T-cell (primary cell): ENCODE data around the gene BRD1. TPM values are rescaled to one million over a fixed set of nuclear protein-coding genes. Genes with fewer than 3 reads are reported as not detected.

Experiments
- ATAC-seq, 4 experiments: fragments of 200-7000 bp in 3 of 4; fragments of 150-1000 bp in 1 of 4; cut with Tn5 transposase; replicated peaks in 1 of 4; 1 replicate in 3 of 4; 2 replicates in 1 of 4; pipeline ENCODE4 v1.10.0; 2021; ENCODE audit warnings: moderate library complexity in 3 of 4, mild to moderate bottlenecking in 2 of 4, moderate number of reproducible peaks in 1 of 4
- CTCF ChIA-PET, 2 donors: fragments of 300-600 bp; sonication (Branson Sonifier 250); formaldehyde crosslinking; loops; one replicate each; lab custom pipeline; 2022; ENCODE audit warnings: antibody characterized with exemption in 2 of 2; lab: Charles Lee
- POLR2A ChIA-PET, 2 donors: fragments of 300-600 bp; sonication (Branson Sonifier 250); formaldehyde crosslinking; loops; one replicate each; lab custom pipeline; 2022; ENCODE audit warnings: antibody characterized with exemption in 2 of 2; lab: Charles Lee
- DNase-seq, 35 experiments: peaks; one replicate each; pipeline versions ENCODE4 v3.0.0 to v3.0.0-alpha.2; 2013 to 2023
- H3K27ac ChIP-seq: one replicate; pipeline ENCODE4 v1.5.1; 2013; ENCODE audit warnings: low read length
- H3K27me3 ChIP-seq, 2 experiments: replicated peaks in 1 of 2; 1 replicate in 1 of 2; 2 replicates in 1 of 2; pipeline versions ENCODE4 v1.6.1 to v1.7.0; 2013; ENCODE audit warnings: low read length in 1 of 2, mixed read lengths in 1 of 2; ENCODE audit not compliant: control insufficient read depth in 2 of 2, insufficient read depth in 2 of 2; ENCODE audit errors: extremely low read depth in 1 of 2
- H3K36me3 ChIP-seq, 2 donors: 1 replicate in 1 of 2; 2 replicates in 1 of 2; pipeline versions ENCODE4 v1.6.1 to v1.7.0; 2013; ENCODE audit warnings: low read length in 1 of 2; ENCODE audit not compliant: control insufficient read depth in 2 of 2, insufficient read depth in 1 of 2; ENCODE audit errors: extremely low read depth in 1 of 2
- H3K4me1 ChIP-seq, 2 experiments: 1 replicate in 1 of 2; 2 replicates in 1 of 2; pipeline versions ENCODE4 v1.6.1 to v1.7.0; 2013; ENCODE audit warnings: low read length in 2 of 2, mixed read lengths in 1 of 2; ENCODE audit not compliant: insufficient read depth in 2 of 2, control insufficient read depth in 1 of 2; ENCODE audit errors: extremely low read depth in 1 of 2
- H3K4me3 ChIP-seq, 2 donors: 1 replicate in 1 of 2; 2 replicates in 1 of 2; pipeline versions ENCODE4 v1.5.1 to v1.7.0; 2013; ENCODE audit warnings: mild to moderate bottlenecking in 2 of 2, low read length in 1 of 2, moderate library complexity in 1 of 2; ENCODE audit not compliant: control insufficient read depth in 1 of 2; ENCODE audit errors: extremely low read depth in 1 of 2
- H3K9me3 ChIP-seq: 2 replicates; pipeline ENCODE4 v1.7.0; 2013
- H3K27ac Mint-ChIP-seq, 2 donors: one replicate each; pipeline ENCODE4 v1.8.0; 2020 to 2021; ENCODE audit warnings: mild to moderate bottlenecking in 2 of 2, mixed read lengths in 2 of 2
- H3K27me3 Mint-ChIP-seq, 2 donors: one replicate each; pipeline ENCODE4 v1.8.0; 2021 to 2022; ENCODE audit warnings: mixed read lengths in 2 of 2
- H3K36me3 Mint-ChIP-seq: one replicate; pipeline ENCODE4 v1.8.0; 2021; ENCODE audit warnings: mixed read lengths
- H3K4me1 Mint-ChIP-seq, 3 donors: one replicate each; pipeline ENCODE4 v1.8.0; 2020 to 2022; ENCODE audit warnings: mixed read lengths in 3 of 3, mild to moderate bottlenecking in 1 of 3
- H3K4me3 Mint-ChIP-seq, 3 donors: one replicate each; pipeline ENCODE4 v1.8.0; 2020 to 2022; ENCODE audit warnings: mild to moderate bottlenecking in 3 of 3, mixed read lengths in 3 of 3, moderate library complexity in 3 of 3
- H3K9me3 Mint-ChIP-seq, 3 donors: one replicate each; pipeline ENCODE4 v1.8.0; 2020 to 2022; ENCODE audit warnings: mixed read lengths in 3 of 3
- WGBS: methylation state at CpG from one replicate; pipeline ENCODE4 v1.1.5; 2013; ENCODE audit warnings: missing lambda C conversion rate; ENCODE audit not compliant: insufficient coverage; 5-methylcytosine and 5-hydroxymethylcytosine counted together
- total RNA-seq, 35 experiments: library from RNA in 6 of 35; stranded (reverse) in 6 of 35; fragments of 120-200 nt in 1 of 35; gene quantifications; one replicate each; pipeline versions ENCODE4 v1.2.1 to v1.2.4 and lab custom pipeline; 2013 to 2026

Gene BRD1
- total RNA-seq, 5 donors from 2014 or later (not counting 1 experiment from before 2014, with no cell fraction given), result 86.4 to 140 (median 92.9) TPM

DNA sequence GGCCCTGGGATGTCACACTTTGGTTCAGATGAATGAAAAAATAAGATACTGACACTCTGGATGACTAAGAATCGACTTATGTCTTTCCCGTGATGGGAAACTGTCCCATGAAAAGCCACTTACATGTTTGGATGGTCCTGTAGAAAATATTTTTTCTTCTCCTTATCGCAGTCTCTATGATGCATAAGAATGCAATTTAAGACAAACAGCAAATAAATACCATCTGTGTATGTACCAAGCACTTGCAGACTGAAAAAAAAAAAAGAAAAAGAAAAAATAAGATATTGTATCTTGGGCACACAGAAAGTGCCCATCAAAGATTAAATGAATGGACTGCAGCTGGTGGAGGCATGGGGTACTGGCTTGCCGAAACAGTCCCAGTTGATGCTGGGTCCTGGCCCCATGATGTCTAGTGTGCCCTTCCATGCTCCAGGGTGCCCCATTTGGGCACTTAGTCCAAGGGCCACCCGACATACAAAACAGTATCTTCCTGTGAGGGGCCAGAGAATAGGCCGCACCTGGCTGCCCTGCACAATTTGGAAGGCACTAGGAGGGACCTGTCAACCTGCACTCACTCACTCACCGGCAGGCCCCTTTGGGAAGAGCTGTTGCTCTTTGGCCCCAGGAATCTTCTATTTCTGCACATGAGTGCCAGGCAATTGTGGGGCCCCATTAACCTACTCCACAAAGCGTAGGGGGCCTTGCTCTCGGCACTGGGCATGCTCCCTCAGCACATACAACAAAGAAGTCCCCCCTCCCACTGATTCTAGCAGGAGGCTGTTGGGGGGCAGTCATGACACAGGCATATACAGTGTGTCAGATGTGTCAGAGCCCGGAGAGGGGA, 23.5 kb upstream of the BRD1 start:
- H3K4me1 Mint-ChIP-seq, result peaks cover 37 to 47% (median 42%) of the 10 kb centered on the region in 3 donors
- peak overlapping the region; percentile 61 to 71 (median 63) for H3K4me3 Mint-ChIP-seq
- peak overlapping the region; percentile 59 to 72 for H3K27ac Mint-ChIP-seq
- H3K27me3 ChIP-seq, result peaks cover 0 to 24% of the 10 kb centered on the region in 2 experiments
- peaks cover 0 to 4% of the 10 kb centered on the region in 2 donors for H3K27me3 Mint-ChIP-seq
- ChIA-PET POLR2A (interaction anchor here in 1 of 2 donors (0.6 kb wide), 1 partner anchor 490 kb away, joined by 3 read pairs; no protein-coding TSS in a partner anchor), CTCF (no interaction called here)
- H3K36me3 Mint-ChIP-seq, result no peaks in the 10 kb centered on the region
- peaks cover 0 to 2% of the 10 kb centered on the region in 2 donors for H3K36me3 ChIP-seq
- no peak overlapping the region for H3K4me3 ChIP-seq
- peaks cover 20 to 62% of the 10 kb centered on the region in 2 experiments for H3K4me1 ChIP-seq
- no peaks in the 10 kb centered on the region for H3K9me3 ChIP-seq
- 100% methylated on average over 5 of the region's 10 CpGs for WGBS
- H3K27ac ChIP-seq, result no peak overlapping the region
- ATAC-seq (no peak), DNase-seq (no peak)
- no peaks in the 10 kb centered on the region for H3K9me3 Mint-ChIP-seq

DNA sequence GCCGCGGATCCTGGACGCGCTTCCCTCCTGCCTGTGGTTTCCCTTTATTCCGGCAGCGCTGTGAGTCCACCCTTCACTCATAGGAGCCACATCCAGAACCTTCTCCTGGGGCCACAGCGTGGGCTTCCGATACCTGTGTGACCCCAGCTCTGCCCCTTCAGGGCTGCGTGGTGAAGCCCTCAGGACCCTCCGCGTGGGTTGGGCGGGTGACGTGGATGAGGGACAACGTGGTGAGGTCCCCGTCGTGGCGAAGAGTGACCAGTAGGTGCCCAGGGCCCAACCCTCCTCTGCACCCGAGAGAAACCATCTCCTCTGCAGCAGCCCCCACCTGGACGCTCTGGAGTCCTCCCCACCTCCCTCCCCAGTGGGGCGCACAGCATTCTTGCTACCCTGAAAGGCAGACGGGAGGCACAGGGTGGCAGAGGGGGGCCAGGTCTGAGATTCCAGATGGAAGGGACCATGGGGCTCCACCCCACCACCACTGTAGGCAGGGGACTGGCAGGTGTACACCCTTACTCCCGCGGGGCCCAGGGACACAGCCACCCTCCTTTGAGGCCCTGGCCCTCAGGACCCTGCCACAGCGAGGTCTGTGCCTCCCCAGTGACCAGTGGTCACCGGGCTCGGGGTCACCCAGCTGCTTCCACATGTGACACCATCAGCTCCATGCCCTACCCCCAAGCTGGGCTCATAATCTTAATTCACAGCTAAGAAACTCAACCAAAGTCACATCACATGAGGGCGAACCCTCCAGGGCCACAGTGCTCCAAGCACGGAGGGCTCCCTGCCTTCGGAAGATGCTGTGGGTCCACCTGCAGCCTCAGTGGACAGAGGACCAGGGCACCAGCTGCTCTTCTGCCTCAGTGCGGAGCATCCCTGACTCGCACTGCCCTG, 22.6 kb upstream of the BRD1 start:
- Histone ChIP-seq H3K4me3 (peak overlapping the region in 1 of 2 donors; percentile 47), H3K36me3 (no peaks in the 10 kb centered on the region), H3K27ac (no peak overlapping the region), H3K9me3 (no peaks in the 10 kb centered on the region), H3K4me1 (peaks cover 16 to 52% of the 10 kb centered on the region in 2 experiments), H3K27me3 (peaks cover 0 to 24% of the 10 kb centered on the region in 2 experiments)
- CTCF ChIA-PET, result no interaction called here
- H3K27ac Mint-ChIP-seq, result peak overlapping the region; percentile 37 to 59
- H3K36me3 Mint-ChIP-seq, result no peaks in the 10 kb centered on the region
- no peak for DNase-seq
- H3K4me1 Mint-ChIP-seq, result peaks cover 28 to 38% (median 33%) of the 10 kb centered on the region in 3 donors
- H3K27me3 Mint-ChIP-seq, result peaks cover 0 to 4% of the 10 kb centered on the region in 2 donors
- H3K9me3 Mint-ChIP-seq, result no peaks in the 10 kb centered on the region
- ATAC-seq, result no peak
- WGBS, result 78% methylated on average over 26 of the region's 31 CpGs
- peak overlapping the region; percentile 60 to 71 (median 63) for H3K4me3 Mint-ChIP-seq
- POLR2A ChIA-PET, result interaction anchor here in 1 of 2 donors (0.6 kb wide), 1 partner anchor 491 kb away, joined by 3 read pairs; no protein-coding TSS in a partner anchor

DNA sequence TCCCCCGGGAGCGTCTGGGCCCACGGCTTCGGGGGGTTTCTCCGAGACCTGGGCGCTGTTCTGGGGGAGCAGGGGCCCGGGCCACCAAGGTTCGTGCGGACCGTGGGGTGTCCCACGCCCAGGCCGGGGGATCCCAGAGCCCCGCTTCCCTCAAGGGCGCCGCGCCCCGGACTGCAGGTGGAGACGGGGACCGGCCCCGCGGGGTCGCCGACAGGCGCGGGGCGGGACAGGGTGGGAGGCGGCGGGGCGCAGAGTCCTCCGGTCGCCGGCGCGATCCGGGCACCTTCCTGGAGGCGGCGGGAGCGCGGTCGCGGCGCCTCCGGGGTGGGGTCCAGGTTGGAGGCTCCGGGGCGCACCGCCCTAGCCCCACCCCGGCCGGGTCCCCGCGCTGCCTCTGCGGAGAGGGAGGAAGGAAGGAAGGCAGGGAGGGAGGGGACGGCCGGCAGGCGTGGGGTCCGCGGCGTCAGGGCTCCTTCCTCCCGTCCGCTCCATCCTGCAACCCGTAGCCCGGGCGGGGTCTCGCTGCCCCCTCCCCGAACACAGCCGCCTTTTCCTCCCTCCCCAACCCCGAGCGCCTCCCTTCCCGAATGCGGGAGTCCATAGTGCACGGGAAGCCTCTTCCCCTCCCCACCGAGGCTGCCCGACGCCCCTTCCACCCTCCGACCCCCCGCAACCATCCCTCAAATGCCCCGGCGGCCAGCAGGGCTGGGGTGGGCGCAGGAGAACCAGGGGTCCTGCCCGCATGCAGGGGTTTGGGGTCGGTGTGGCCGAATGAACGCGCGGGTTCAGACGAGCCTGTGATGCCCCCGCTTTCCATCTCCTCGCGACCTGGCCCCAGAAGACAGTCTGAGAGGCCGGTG, 21.7 kb upstream of the BRD1 start:
- ATAC-seq, result no peak
- Histone ChIP-seq H3K27me3 (peaks cover 0 to 24% of the 10 kb centered on the region in 2 experiments), H3K9me3 (no peaks in the 10 kb centered on the region), H3K27ac (no peak overlapping the region), H3K4me3 (peak overlapping the region; percentile 47 to 51), H3K36me3 (no peaks in the 10 kb centered on the region), H3K4me1 (peaks cover 9 to 44% of the 10 kb centered on the region in 2 experiments)
- 9% methylated on average over 70 of the region's 89 CpGs for WGBS
- H3K36me3 Mint-ChIP-seq, result no peaks in the 10 kb centered on the region
- ChIA-PET CTCF (no interaction called here), POLR2A (no interaction called here)
- peaks cover 0 to 4% of the 10 kb centered on the region in 2 donors for H3K27me3 Mint-ChIP-seq
- H3K4me1 Mint-ChIP-seq, result peaks cover 19 to 29% (median 25%) of the 10 kb centered on the region in 3 donors
- H3K27ac Mint-ChIP-seq, result no peak overlapping the region
- peak overlapping the region; percentile 60 to 71 (median 63) for H3K4me3 Mint-ChIP-seq
- DNase-seq, result peak in 3 of 35 experiments; percentile 24 to 33 (median 29)
- no peaks in the 10 kb centered on the region for H3K9me3 Mint-ChIP-seq

DNA sequence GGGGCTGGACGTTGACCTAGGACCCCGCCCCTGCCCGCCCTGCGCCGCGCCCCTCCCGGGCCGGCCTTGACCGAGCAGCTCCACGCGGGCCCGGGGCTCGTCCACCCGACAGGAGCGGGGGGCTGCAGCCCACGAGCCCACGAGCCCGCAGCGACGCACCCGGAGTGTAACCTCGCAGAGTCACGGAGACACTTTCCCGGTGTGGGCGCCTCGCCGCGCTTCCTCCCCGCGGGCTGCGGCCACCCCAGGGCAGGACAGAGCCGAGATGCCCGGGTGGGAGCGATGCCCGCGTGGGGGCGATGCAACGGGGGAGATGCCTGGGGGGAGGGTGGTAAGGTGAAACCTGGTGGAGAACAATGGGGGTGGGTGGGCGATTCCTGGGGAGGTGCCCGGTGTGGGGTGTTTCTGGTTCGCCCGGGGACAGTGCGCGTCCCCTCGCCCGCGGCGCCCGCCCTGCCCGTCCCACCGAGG, 21.1 kb upstream of the BRD1 start:
- Histone ChIP-seq H3K27ac (no peak overlapping the region), H3K4me1 (peaks cover 9 to 41% of the 10 kb centered on the region in 2 experiments), H3K27me3 (peaks cover 0 to 24% of the 10 kb centered on the region in 2 experiments), H3K4me3 (peak overlapping the region; percentile 47 to 51), H3K9me3 (no peaks in the 10 kb centered on the region), H3K36me3 (no peaks in the 10 kb centered on the region)
- DNase-seq (peak in 1 of 35 experiments; percentile 39), ATAC-seq (no peak)
- WGBS, result 1% methylated on average over 37 of the region's 51 CpGs
- Mint-ChIP-seq H3K9me3 (no peaks in the 10 kb centered on the region), H3K27me3 (peaks cover 0 to 4% of the 10 kb centered on the region in 2 donors), H3K4me1 (peaks cover 19 to 29% (median 23%) of the 10 kb centered on the region in 3 donors), H3K4me3 (peak overlapping the region in 1 of 3 donors; percentile 58), H3K36me3 (no peaks in the 10 kb centered on the region), H3K27ac (no peak overlapping the region)
- CTCF ChIA-PET, result interaction anchor here in 1 of 2 donors (0.7 kb wide), 1 partner anchor 36 kb away, joined by 3 read pairs; no protein-coding TSS in a partner anchor
- POLR2A ChIA-PET, result no interaction called here

DNA sequence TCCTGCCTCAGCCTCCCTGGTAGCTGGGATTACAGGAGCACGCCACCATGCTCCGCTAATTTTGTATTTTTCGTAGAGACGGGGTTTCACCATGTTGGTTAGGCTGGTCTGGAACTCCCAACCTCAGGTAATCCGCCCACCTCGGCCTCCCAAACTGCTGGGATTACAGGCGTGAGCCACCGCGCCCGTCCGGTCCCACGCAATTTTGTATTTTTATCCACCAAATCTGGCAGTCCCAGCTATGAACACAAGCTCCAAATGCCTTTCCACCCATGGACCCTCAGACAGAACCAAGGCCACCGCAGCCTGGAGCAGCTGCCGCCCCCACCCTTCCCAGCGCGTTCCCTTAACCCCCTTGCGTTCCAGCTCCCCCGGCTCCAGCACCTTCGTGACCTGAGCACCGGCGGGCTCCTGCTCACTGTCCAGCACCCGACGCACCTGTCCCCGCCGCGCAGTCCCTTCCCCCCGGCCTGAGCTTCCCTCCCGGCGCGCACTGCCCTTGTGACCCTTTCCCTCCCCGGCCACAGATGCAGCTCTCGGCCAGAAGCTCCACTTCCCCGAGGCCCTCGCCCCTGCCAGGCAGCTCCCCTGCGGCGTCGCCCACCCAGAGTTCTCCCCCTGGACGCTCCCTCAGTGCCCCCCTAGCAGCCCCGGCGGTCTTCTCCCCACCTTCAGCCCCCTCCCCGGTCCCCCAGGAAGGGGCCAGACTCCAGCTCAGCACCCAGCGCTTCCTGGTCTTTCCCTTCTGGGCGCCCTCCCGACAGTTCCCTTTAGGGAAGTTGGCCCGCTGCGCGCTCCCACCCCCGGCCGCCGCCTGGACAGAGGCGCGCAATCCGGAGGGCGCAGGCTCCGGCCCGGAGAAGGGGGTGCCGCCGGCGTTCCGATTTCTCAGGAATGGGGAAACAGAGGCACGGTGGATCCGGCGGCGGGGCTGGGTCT, 20.3 kb upstream of the BRD1 start:
- peaks cover 0 to 4% of the 10 kb centered on the region in 2 donors for H3K27me3 Mint-ChIP-seq
- Histone ChIP-seq H3K9me3 (no peaks in the 10 kb centered on the region), H3K4me1 (peaks cover 9 to 40% of the 10 kb centered on the region in 2 experiments), H3K27me3 (peaks cover 0 to 24% of the 10 kb centered on the region in 2 experiments), H3K36me3 (no peaks in the 10 kb centered on the region), H3K27ac (no peak overlapping the region), H3K4me3 (peak overlapping the region in 1 of 2 donors; percentile 47)
- peaks cover 19 to 29% (median 23%) of the 10 kb centered on the region in 3 donors for H3K4me1 Mint-ChIP-seq
- no peak for DNase-seq
- whole genome bisulfite sequencing, result 42% methylated on average over 61 of the region's 64 CpGs
- ChIA-PET CTCF (interaction anchor here in 1 of 2 donors (0.7 kb wide), 1 partner anchor 35 kb away, joined by 3 read pairs; no protein-coding TSS in a partner anchor), POLR2A (no interaction called here)
- no peak for ATAC-seq
- H3K36me3 Mint-ChIP-seq, result no peaks in the 10 kb centered on the region
- peak overlapping the region in 1 of 2 donors; percentile 34 for H3K27ac Mint-ChIP-seq
- peak overlapping the region; percentile 34 to 58 (median 50) for H3K4me3 Mint-ChIP-seq
- no peaks in the 10 kb centered on the region for H3K9me3 Mint-ChIP-seq
